Stromal cell of bone marrow (primary cell): ENCODE measurements around the gene MINK1.

Experiments used
- DNase-seq: peaks from one replicate; pipeline ENCODE4 v3.0.0-alpha.2; 2012; ENCODE audit warnings: low read depth

The MINK1 gene

GRCh38 chr17:4933646-4934045 lies 100.5 kb downstream of the MINK1 start:
- DNase-seq: no peak

GRCh38 chr17:4934173-4934979 lies 101.2 kb downstream of the MINK1 start:
- DNase-seq: no peak

GRCh38 chr17:4935650-4936049 lies 102.5 kb downstream of the MINK1 start:
- DNase-seq: no peak

GRCh38 chr17:4936436-4936835 lies 103.3 kb downstream of the MINK1 start:
- DNase-seq: no peak

GRCh38 chr17:4937553-4937952 lies 104.4 kb downstream of the MINK1 start:
- DNase-seq: no peak

GRCh38 chr17:4938069-4938491 lies 104.9 kb downstream of the MINK1 start:
- no peak for DNase-seq

- DNase-seq: no peak
These were observed 105.8 kb downstream of the MINK1 start for GRCh38 chr17:4938688-4939545.

GRCh38 chr17:4939546-4939795 lies 106.3 kb downstream of the MINK1 start:
- no peak for DNase-seq

GRCh38 chr17:4939796-4940554 lies 106.8 kb downstream of the MINK1 start, which contains the start of the genes RNF167 and SLC25A11:
Gene RNF167 (plus strand): TSS chr17:4940268. CDS start chr17:4940910, 642 bp downstream.
Gene SLC25A11 (minus strand): TSS chr17:4940046. CDS start chr17:4939910, 136 bp downstream.
- peak; percentile 99 for DNase-seq

GRCh38 chr17:4940555-4941318 lies 107.6 kb downstream of the MINK1 start:
- DNase-seq: no peak

GRCh38 chr17:4941319-4941610 lies 108.1 kb downstream of the MINK1 start:
- no peak for DNase-seq

GRCh38 chr17:4942760-4943508 lies 109.8 kb downstream of the MINK1 start:
- DNase-seq: no peak

- no peak for DNase-seq
These were observed 111.0 kb downstream of the MINK1 start for GRCh38 chr17:4944163-4944553.

GRCh38 chr17:4944554-4945175 lies 111.5 kb downstream of the MINK1 start:
- no peak for DNase-seq

GRCh38 chr17:4945176-4945943 lies 112.2 kb downstream of the MINK1 start:
- peak; percentile 86 for DNase-seq

- DNase-seq: no peak
These were observed 112.8 kb downstream of the MINK1 start for GRCh38 chr17:4945944-4946280.

GRCh38 chr17:4946312-4946976 lies 113.3 kb downstream of the MINK1 start:
- no peak for DNase-seq

GRCh38 chr17:4947010-4947410 lies 113.9 kb downstream of the MINK1 start:
- DNase-seq: no peak
